Dermis blood vessel endothelial cell (primary cell): Measurements from ENCODE around the gene GPR161. TPM values are rescaled to one million over a fixed set of nuclear protein-coding genes. Genes with fewer than 3 reads are reported as not detected.

ENCODE experiments used
- DNase-seq: peaks from one replicate; pipeline ENCODE4 v3.0.0; 2010
- total RNA-seq: library from RNA; depleted of rRNA; stranded (reverse); fragments of >200 nt; gene quantifications from 2 replicates; pipeline ENCODE4 v1.2.3, GENCODE V29; 2014

The GPR161 gene
- total RNA-seq, 1 donor from 2014 or later, result 18.4 TPM

DNA sequence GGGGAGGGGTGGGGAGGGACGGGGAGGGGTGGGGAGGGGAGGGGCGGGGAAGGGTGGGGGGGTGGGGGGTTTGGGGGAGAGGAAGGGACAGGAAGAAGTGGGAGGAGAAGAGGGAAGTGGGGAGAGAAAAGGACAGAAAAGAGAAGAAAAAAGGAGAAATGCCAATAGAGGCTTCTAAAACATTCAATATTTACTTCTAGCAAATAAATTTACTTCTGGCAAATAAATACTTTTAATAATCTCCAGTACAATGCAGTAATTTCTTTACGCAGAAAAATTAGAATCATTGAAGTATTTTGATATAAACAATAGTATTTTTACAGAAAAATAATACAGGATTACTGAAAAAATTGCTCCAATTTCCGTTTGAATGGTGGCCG lies 9.4 kb upstream of the GPR161 start:
- no peak for DNase-seq

DNA sequence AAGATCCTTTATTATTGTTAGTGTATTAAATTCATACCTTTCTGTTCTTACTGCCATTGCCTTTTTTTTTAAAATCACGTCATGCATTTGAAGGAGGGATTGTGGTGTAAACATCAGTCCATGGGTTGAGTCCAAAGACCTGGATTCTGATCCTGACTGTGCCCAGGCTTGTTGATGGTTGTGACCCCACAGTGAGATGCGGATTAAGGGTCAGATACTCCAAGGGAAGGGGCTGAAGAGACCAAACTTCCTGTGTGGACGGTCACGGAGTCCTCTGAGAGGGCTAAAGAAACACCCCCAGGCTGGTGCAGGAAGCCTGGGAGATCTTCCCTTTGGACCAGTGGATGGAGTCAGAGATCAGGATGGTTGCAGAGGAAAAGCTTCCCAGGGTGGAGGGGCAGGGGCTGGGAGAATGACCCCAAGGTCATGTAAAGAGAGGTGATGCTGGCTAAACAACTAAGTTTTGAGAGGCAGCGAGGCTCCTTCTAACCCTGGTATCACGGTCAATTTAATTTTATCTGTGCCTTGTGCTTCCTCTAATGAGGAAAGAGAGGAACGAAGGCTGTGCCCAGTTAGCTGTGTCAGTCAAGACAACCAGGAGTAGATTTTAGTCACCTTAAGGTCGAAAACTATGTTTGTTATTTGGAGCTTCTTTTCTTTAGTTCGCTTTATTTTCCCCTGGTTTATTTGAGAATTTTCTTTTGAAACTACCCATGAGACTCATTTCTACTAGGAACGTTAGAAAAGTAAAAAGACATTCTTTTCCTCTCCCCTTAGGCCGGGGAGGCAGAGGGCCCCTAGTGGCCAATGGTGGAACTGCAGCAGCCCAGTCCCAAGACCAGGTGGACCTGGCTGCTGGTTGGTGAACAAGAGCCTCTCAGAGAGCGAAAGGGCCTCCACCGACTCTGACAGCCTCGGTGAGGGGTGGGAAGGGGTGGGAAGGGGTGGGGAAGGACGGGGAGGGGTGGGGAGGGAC lies 8.7 kb upstream of the GPR161 start:
- DNase-seq, result peak; percentile 93

GRCh38 chr1:168141871-168142385 lies 5.2 kb upstream of the GPR161 start:
- DNase-seq, result no peak

- no peak for DNase-seq
Measured at GRCh38 chr1:168139070-168139469, 2.3 kb upstream of the GPR161 start.

DNA sequence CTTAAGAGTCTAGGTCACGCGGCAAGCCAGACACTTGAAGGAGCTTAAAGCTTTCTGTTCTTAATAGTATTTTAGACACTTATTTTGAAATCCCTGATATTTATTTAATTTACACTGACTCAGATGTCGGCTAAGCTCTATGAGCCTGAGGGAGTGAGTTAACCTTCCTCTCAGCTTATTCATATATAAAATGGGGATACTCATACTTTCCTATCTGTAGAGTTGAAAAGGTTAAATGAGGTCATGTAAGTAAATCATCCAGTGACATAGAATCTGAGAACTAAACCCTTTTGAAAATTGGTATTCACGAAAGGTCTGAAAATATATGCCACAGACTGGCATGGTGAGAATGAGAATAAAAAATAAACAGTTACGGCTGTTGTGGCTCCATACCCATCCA lies 1.4 kb upstream of the GPR161 start:
- no peak for DNase-seq

DNA sequence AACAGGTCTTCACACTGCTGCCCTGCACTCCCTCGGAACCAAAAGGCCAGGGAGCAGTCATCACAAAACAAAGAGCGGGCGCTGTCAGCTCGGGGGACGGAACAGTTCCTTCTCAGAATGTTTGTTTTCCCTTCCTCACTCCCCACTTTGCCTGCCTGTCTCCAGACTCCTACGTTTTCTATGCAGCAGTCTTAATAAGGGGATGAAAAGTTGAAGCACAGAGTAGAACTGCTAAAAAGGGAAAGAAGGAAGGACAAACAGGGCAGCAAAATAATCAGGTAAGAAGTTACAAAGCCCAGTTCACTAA lies 738 bp upstream of the GPR161 start:
- DNase-seq, result no peak

DNA sequence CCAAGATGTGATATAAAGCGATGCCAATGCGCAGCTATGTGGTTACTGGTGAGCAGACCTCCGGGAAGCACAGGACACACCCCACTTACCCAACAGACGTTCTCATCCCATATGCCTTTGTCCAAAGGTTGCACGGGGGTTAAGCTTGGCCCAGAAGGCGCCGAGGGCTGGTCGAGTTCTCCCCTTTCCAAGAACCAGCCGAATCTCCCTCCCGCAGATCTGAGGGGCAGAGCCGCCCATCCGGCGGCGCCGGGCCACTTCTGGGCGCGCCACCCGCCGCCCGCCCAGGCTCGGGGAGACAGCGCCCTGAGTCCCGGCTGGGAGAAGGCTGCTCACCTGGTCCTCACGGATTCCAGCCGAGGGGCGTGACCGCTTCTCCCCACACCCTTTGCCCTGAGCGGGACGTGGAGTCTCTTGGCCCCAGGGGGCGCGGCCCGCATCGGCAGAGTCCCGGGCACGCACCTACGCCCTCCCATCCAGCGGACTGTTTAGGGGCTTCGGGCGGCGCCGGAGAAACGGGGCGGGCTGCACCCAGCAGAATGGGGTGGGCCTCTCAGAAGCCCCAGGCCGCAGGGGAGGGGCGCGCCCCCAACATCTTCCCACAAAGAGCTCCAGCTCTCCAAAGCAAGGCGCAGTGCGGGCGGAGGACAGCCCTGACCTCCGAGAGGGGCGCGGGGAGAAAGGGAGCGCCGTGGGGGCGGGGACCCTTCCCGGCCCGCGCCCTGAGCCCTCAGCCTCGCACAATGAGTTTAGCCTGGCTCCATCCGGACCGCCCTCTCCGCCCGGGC lies 615 bp downstream of the GPR161 start:
- peak; percentile 30 for DNase-seq

DNA sequence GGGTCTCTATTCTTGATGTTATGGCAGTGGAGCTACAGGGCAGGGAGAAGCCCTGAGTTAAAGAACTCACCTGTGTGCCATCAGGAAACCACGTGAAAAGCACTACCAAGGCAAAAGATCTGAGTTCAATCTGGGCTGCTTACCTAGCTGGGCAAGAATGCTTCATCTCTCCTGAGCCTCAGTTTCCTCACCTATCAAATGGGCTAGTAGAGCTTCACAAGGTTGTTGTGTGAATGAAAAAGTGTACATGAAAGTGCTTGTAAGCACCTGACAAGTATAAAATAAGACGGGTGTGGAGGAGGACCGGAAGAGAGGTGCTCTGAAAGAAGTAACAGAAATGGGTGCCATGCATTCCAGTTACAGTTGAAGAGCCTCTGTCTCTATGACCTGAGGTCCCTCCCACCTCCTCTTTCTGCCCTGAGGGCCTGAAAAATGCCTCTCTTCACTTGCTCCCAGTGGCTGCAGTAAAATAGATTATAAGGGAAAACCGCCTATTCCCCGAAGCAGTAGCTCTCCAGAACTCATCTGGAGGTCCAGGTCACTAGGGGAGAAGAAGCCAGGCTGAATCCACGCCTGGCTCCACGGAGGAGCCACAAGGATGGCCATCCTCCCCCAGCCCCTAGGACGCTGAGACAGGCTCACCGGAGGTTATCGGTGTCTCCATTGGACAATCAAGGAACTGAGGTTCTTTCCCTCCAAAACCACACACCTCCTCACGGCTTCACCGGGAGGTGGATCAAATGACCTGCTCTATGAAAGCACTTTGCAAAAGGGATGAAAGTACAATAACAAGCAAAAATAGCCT lies 1.4 kb downstream of the GPR161 start:
- peak; percentile 26 for DNase-seq

- no peak for DNase-seq
Measured at GRCh38 chr1:168134642-168135041, 2.1 kb downstream of the GPR161 start.

- DNase-seq, result no peak
Measured at GRCh38 chr1:168134132-168134531, 2.6 kb downstream of the GPR161 start.

DNA sequence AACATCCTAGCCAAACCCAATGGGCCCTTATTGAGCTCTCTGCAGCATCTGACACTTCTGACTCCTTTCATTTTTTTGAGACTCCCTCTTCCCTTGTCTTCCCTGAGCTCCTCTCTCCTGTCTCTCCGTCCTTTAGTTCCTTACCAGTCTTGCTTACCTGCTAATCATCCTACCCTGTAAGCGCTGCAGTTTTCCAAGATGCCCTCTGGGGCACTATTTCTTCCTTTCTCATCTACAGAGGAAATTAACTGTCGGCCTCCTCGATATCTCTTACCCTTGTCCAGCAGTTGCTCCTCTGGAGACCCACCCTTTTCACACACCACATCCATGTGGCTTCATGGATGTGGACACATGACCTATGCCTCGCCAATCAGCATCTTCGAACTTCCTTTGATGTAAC lies 6.8 kb downstream of the GPR161 start:
- no peak for DNase-seq

DNA sequence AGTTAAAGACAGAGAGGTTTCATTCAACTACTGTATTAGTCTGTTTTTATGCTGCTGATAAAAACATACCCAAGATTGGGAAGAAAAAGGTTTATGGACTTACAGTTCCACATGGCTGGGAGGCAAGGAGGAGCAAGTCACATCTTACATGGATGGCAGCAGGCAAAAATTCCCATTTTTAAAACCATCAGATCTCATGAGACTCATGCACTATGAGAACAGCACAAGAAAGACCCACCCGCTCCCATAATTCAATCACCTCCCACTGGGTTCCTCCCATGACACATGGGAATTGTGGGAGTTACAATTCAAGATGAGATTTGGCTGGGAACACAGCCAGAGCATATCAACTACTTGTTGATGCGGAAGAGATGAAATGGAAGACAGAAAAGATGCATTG lies 9.2 kb downstream of the GPR161 start:
- no peak for DNase-seq

GRCh38 chr1:168125051-168125450 lies 11.7 kb downstream of the GPR161 start:
- DNase-seq, result no peak

GRCh38 chr1:168121401-168122011 lies 15.2 kb downstream of the GPR161 start:
- DNase-seq, result no peak

DNA sequence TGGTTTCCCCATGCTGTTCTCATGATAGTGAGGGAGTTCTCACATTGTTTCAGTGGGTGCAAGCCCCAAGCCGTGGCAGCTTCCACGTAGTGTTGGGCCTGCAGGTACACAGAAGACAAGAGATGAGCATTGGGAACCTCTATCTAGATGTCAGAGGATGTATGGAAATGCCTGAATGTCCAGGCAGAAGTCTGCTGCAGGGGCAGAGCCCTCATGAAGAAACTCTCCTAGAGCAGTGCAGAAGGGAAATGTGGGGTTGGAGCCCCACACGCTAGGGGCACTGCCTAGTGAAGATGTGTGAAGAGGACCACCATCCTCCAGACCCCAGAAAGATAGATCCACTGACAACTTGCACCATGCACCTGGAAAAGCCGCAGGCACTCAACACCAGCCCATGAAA lies 17.0 kb downstream of the GPR161 start:
- DNase-seq, result no peak

DNA sequence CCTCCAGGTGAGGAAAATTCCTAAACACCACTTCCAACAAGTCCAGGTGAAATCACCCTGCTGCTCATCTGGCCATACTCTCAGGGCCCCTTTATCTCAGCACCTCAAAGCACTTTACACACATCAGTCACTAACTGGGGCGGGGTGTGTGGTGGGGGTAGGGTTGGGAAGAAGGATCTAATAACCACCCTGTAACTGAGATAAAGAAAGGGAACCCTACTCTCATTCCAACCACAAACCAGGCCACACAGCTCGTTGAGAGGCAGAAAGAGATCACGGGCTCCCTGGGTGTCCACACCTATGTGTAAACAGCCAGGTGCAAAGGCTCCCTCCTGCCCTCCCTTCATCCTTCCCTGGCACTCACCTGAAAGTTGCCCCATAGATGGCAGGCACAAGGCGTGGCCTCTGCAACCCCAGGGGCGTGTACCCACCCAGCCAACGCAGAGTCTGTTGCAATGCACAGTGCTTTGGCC lies 20.4 kb downstream of the GPR161 start:
- DNase-seq, result no peak

DNA sequence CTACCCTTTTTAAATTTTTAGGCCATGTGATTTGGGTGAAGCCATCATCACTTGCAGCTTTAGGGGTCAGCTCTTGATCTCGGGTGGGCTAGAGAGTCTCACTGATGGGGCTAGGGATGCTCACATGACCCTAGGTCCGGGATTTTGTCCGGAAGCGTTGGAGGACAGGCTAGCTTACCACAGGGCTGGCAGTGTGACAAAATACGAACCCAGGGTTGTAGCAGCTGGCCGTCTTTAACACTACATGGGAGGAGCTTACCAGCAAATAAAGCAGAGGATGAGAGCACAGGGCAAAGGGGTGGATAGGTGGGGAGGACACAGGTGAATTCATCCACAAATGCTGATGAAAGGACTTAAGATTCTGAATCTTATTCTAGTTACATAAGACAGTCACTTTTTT lies 21.9 kb downstream of the GPR161 start:
- DNase-seq, result no peak

DNA sequence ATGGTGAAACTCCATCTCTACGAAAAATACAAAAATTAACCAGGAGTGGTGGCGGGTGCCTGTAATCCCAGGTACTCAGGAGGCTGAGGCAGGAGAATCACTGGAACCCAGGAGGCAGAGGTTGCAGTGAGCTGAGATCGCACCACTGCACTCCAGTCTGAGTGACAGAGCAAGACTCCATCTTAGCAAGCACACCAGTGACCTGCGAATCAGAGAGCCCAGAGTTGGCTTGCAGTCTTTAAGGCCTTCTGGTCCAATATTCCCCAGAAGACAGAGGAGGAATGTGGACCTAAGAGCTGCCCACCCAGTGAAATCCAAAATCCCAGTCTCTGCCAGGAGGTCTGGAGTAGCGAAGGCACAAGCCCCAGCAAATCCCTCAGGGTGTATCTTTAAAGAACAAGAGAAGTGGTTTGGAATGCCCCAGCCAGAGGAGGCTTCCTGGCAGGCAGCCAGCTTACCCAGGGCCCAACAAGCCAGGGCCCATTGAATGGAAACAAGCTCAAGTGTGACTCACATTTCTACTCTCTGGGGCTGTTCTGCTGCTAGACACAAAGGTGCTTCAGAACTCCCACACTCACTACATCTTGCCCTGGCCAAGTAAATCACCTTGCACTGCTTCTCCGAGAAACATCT lies 23.9 kb downstream of the GPR161 start:
- peak; percentile 88 for DNase-seq

- no peak for DNase-seq
Measured at GRCh38 chr1:168110896-168111545, 25.7 kb downstream of the GPR161 start.

GRCh38 chr1:168106274-168106673 lies 30.5 kb downstream of the GPR161 start:
- no peak for DNase-seq

DNA sequence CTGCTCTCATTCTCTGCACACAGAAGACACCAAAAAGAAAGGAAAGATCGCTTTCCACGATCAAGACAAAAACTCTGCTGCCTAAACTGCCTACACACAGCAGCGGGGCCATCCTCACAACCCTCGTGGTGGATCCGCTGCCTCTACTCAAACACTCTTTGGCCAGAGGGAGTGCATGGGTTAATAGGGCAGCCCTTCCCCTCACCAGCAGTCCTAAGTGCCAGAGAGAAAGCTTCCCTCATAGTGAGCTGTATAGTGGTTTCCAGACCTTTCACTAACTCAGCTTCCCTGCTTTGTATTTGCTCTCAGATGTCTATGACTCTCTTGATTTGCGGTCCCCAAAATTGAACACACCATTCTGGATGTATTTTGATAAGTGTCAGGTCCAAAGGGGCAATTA lies 30.9 kb downstream of the GPR161 start:
- no peak for DNase-seq
